H1 (cell line): ENCODE data around the gene GRAP. TPM values are rescaled to one million over a fixed set of nuclear protein-coding genes. Genes with fewer than 3 reads are reported as not detected.

Experiments used
- EZH2 ChIP-seq: fragments of 200-600 bp; sonication (generic); IDR thresholded peaks from 2 replicates; pipeline ENCODE4 v1.7.1; 2012; ENCODE audit warnings: low read depth, mild to moderate bottlenecking, moderate library complexity, low read length, inconsistent platforms; ENCODE audit not compliant: severe bottlenecking
- JUND ChIP-seq: IDR thresholded peaks from 2 replicates; pipeline ENCODE4 v1.6.1; 2011; ENCODE audit warnings: mild to moderate bottlenecking, improper control_type of control experiment, low read length
- KDM4A ChIP-seq: IDR thresholded peaks from one replicate; pipeline ENCODE4 v1.7.1; 2012; ENCODE audit warnings: low read depth, mild to moderate bottlenecking, moderate library complexity, low read length, inconsistent platforms; ENCODE audit not compliant: severe bottlenecking
- MAX ChIP-seq: IDR thresholded peaks from 2 replicates; pipeline ENCODE4 v1.6.1; 2012; ENCODE audit warnings: inconsistent platforms
- USF2 ChIP-seq: IDR thresholded peaks from 2 replicates; pipeline ENCODE4 v1.6.1; 2011; ENCODE audit warnings: low read length, improper control_type of control experiment
- ZNF274 ChIP-seq: IDR thresholded peaks from 2 replicates; pipeline ENCODE4 v1.7.0; 2012; ENCODE audit warnings: low read length, borderline replicate concordance; ENCODE audit errors: extremely low read depth
- polyA plus RNA-seq, 7 experiments: library from polyadenylated mRNA; depleted of rRNA in 3 of 7; stranded (reverse) in 5 of 7; unstranded in 2 of 7; fragments of >200 nt in 5 of 7; fragments of 200-250 nt in 2 of 7; gene quantifications; 1 replicate in 5 of 7; 2 replicates in 1 of 7; 4 replicates in 1 of 7; pipeline versions ENCODE4 v1.2.1 to v1.2.3, GENCODE V29; 2011 to 2013; ENCODE audit warnings: missing spikeins in 2 of 7, mixed read lengths in 2 of 7
- total RNA-seq: library from RNA; stranded (reverse); fragmentation: NEBNext Ultra II Directional; extraction: Animal tissue kit (Norgen Biotek cat#: 25700); gene quantifications from 2 replicates; pipeline ENCODE4 v1.2.1, GENCODE V29; 2021

Gene GRAP
- total and polyA plus RNA-seq, 2 of the 8 experiments (the other 6 are each of a cell fraction or from before 2014, with no cell fraction given) = 0.18 to 0.24 TPM

- TF ChIP-seq USF2 (no peak), MAX (no peak), KDM4A (no peak), EZH2 (no peak), ZNF274 (no peak), JUND (no peak)
Measured at GRCh38 chr17:18985475-18985874, 61.3 kb downstream of the GRAP start (continued).
